Naive B cell (primary cell): ENCODE data around the gene EMD. TPM values are rescaled to one million over a fixed set of nuclear protein-coding genes. Genes with fewer than 3 reads are reported as not detected.

ENCODE experiments used
- ATAC-seq, 2 donors: fragments of 150-1000 bp; cut with Tn5 transposase; 2 replicates each; pipeline ENCODE4 v1.10.0; 2021; ENCODE audit warnings: low read depth in 2 of 2, mild to moderate bottlenecking in 2 of 2, moderate library complexity in 2 of 2
- DNase-seq: peaks from one replicate; pipeline ENCODE4 v3.0.0; 2022
- H3K27ac Mint-ChIP-seq, 6 donors: one replicate each; pipeline ENCODE4 v1.8.0; 2020 to 2022; ENCODE audit warnings: mild to moderate bottlenecking in 6 of 6, mixed read lengths in 6 of 6, moderate library complexity in 5 of 6, inconsistent platforms in 2 of 6
- H3K27me3 Mint-ChIP-seq, 3 donors: one replicate each; pipeline ENCODE4 v1.8.0; 2021 to 2022; ENCODE audit warnings: mixed read lengths in 3 of 3, mild to moderate bottlenecking in 1 of 3
- H3K36me3 Mint-ChIP-seq, 2 donors: one replicate each; pipeline ENCODE4 v1.8.0; 2020 to 2022; ENCODE audit warnings: mixed read lengths in 2 of 2, inconsistent platforms in 1 of 2, mild to moderate bottlenecking in 1 of 2
- H3K4me1 Mint-ChIP-seq, 3 donors: one replicate each; pipeline ENCODE4 v1.8.0; 2020 to 2022; ENCODE audit warnings: mixed read lengths in 3 of 3, inconsistent platforms in 1 of 3, mild to moderate bottlenecking in 1 of 3, moderate library complexity in 1 of 3
- H3K4me3 Mint-ChIP-seq, 8 donors: one replicate each; pipeline ENCODE4 v1.8.0; 2020 to 2022; ENCODE audit warnings: mild to moderate bottlenecking in 8 of 8, mixed read lengths in 8 of 8, moderate library complexity in 8 of 8, inconsistent platforms in 2 of 8
- H3K9me3 Mint-ChIP-seq, 7 donors: one replicate each; pipeline ENCODE4 v1.8.0; 2020 to 2022; ENCODE audit warnings: mixed read lengths in 7 of 7, mild to moderate bottlenecking in 5 of 7, inconsistent platforms in 2 of 7, moderate library complexity in 1 of 7
- polyA plus RNA-seq, 6 donors: library from polyadenylated mRNA; unstranded; fragments of 300-500 nt; fragmentation: Illumina TruSeq; gene quantifications; one replicate each; pipeline ENCODE4 v1.2.3, GENCODE V29; 2021; ENCODE audit warnings: low read depth in 6 of 6

EMD gene
- polyA plus RNA-seq, 6 donors from 2014 or later: 25.0 to 29.6 (median 27.2) TPM

GRCh38 chrX:154359362-154360154, 19.5 kb upstream of the EMD start:
- ATAC-seq (no peak), DNase-seq (no peak)
- H3K36me3 Mint-ChIP-seq: no peaks in the 10 kb centered on the region
- H3K27me3 Mint-ChIP-seq: no peaks in the 10 kb centered on the region
- H3K4me1 Mint-ChIP-seq: peaks cover 0 to 4% (median 0%) of the 10 kb centered on the region in 3 donors
- peak overlapping the region in 1 of 6 donors; percentile 41 for H3K27ac Mint-ChIP-seq
- no peaks in the 10 kb centered on the region for H3K9me3 Mint-ChIP-seq
- H3K4me3 Mint-ChIP-seq: no peak overlapping the region

GRCh38 chrX:154360155-154360713, 18.9 kb upstream of the EMD start:
- Mint-ChIP-seq H3K27me3 (no peaks in the 10 kb centered on the region), H3K4me3 (no peak overlapping the region), H3K4me1 (peaks cover 0 to 4% (median 0%) of the 10 kb centered on the region in 3 donors), H3K27ac (no peak overlapping the region), H3K9me3 (no peaks in the 10 kb centered on the region), H3K36me3 (no peaks in the 10 kb centered on the region)
- DNase-seq (no peak), ATAC-seq (no peak)

- Mint-ChIP-seq H3K27ac (no peak overlapping the region), H3K27me3 (no peaks in the 10 kb centered on the region), H3K9me3 (no peaks in the 10 kb centered on the region), H3K36me3 (no peaks in the 10 kb centered on the region), H3K4me3 (no peak overlapping the region), H3K4me1 (peaks cover 0 to 5% (median 4%) of the 10 kb centered on the region in 3 donors)
- ATAC-seq (no peak), DNase-seq (no peak)
Observed at GRCh38 chrX:154362085-154362742, 16.9 kb upstream of the EMD start.

- H3K27me3 Mint-ChIP-seq: no peaks in the 10 kb centered on the region
- ATAC-seq: no peak
- H3K27ac Mint-ChIP-seq: peak overlapping the region in 2 of 6 donors; percentile 69 to 81
- H3K36me3 Mint-ChIP-seq: no peaks in the 10 kb centered on the region
- H3K9me3 Mint-ChIP-seq: no peaks in the 10 kb centered on the region
- no peak for DNase-seq
- H3K4me3 Mint-ChIP-seq: peak overlapping the region in 1 of 8 donors; percentile 22
- H3K4me1 Mint-ChIP-seq: peaks cover 5 to 13% (median 7%) of the 10 kb centered on the region in 3 donors
Observed at GRCh38 chrX:154363706-154364439, 15.2 kb upstream of the EMD start.

GRCh38 chrX:154365052-154365600, 14.0 kb upstream of the EMD start:
- Mint-ChIP-seq H3K9me3 (no peaks in the 10 kb centered on the region), H3K27ac (peak overlapping the region in 2 of 6 donors; percentile 14 to 19), H3K27me3 (no peaks in the 10 kb centered on the region), H3K4me1 (peaks cover 5 to 15% (median 13%) of the 10 kb centered on the region in 3 donors), H3K4me3 (peak overlapping the region in 1 of 8 donors; percentile 18), H3K36me3 (no peaks in the 10 kb centered on the region)
- DNase-seq: no peak
- no peak for ATAC-seq

DNA sequence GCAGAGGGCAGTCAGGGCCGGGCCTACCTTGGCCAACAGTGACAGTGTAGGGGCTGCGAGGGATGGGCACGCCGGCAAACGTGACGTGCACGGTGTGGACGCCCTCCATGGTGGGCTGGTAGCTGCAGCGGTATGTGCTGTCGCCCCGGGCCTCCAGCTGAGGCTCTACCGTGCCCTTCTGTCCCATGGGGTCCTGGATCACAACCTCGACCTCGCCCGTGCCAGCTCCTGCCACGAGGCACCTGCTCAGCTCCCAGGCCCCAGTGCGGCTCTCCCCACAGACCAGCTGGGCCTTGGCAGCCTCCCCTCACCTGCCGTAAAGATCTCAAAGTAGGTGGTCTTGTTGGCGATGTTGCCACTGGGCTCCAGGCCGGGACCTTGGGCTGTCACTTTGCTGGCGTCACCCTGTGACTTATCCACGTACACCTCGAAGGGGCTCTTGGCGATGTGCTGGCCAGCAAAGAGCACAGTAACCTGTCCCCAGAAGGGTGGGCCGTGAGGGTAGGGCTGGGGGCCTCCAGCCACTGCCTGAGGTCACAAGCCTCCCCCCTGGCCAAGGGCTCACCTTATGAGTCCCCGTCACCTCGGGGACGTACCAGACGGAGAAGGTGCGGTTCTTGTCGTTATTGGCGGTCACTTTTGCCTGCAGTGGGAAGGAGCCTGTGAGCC, 13.0 kb upstream of the EMD start:
- no peak for DNase-seq
- ATAC-seq: no peak
- peaks cover 5 to 15% (median 13%) of the 10 kb centered on the region in 3 donors for H3K4me1 Mint-ChIP-seq
- H3K27ac Mint-ChIP-seq: no peak overlapping the region
- no peaks in the 10 kb centered on the region for H3K27me3 Mint-ChIP-seq
- H3K9me3 Mint-ChIP-seq: no peaks in the 10 kb centered on the region
- H3K4me3 Mint-ChIP-seq: peak overlapping the region in 1 of 8 donors; percentile 47
- no peaks in the 10 kb centered on the region for H3K36me3 Mint-ChIP-seq

GRCh38 chrX:154366666-154367055, 12.4 kb upstream of the EMD start:
- no peak for DNase-seq
- Mint-ChIP-seq H3K4me1 (peaks cover 5 to 15% (median 13%) of the 10 kb centered on the region in 3 donors), H3K27ac (peak overlapping the region in 3 of 6 donors; percentile 33 to 84 (median 41)), H3K9me3 (no peaks in the 10 kb centered on the region), H3K4me3 (no peak overlapping the region), H3K27me3 (no peaks in the 10 kb centered on the region), H3K36me3 (no peaks in the 10 kb centered on the region)
- no peak for ATAC-seq

DNA sequence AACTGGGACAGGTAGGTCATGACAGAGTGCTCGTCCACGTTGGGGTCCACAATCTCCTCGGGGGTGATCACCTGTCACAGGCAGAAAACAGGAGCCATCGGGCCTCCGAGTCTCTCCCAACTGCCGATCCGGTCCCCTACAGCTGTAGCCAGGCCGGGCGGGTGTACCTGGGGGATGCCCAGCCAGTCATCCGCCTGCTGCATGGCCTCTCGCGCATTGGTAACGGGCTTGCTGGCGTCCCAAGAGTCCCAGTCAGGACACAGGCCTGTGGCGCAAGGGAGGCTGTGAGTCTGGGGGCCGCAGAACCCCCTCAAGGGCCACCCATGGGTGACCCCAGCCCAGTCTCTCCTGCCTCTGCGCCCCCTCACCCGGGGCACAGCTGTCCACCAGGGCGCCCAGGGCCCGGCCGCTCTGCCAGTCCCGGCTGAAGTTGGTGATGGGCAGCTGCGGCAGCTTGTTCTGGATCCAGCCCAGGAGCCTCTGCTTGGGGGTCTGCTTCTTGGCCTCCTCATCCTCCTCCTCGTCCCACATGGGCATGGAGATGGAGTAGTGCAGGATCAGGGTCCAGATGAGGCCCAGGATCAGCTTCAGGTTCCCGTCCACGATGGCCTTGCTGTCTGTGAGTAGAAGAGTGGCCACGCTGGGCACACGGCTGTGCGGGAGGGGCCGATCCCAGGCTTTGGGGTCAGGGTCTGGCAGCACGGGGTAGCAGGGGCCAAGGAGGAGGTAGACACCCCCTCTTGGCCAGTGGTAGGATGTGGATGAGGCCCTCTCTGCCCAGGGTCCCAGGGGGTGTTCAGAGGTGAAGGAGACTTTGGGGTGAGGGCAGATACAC, 11.4 kb upstream of the EMD start:
- no peaks in the 10 kb centered on the region for H3K9me3 Mint-ChIP-seq
- no peaks in the 10 kb centered on the region for H3K36me3 Mint-ChIP-seq
- peaks cover 5 to 18% (median 15%) of the 10 kb centered on the region in 3 donors for H3K4me1 Mint-ChIP-seq
- H3K27me3 Mint-ChIP-seq: no peaks in the 10 kb centered on the region
- ATAC-seq (no peak), DNase-seq (no peak)
- H3K27ac Mint-ChIP-seq: peak overlapping the region; percentile 41 to 93 (median 93)
- H3K4me3 Mint-ChIP-seq: peak overlapping the region in 7 of 8 donors; percentile 79 to 88 (median 83)

DNA sequence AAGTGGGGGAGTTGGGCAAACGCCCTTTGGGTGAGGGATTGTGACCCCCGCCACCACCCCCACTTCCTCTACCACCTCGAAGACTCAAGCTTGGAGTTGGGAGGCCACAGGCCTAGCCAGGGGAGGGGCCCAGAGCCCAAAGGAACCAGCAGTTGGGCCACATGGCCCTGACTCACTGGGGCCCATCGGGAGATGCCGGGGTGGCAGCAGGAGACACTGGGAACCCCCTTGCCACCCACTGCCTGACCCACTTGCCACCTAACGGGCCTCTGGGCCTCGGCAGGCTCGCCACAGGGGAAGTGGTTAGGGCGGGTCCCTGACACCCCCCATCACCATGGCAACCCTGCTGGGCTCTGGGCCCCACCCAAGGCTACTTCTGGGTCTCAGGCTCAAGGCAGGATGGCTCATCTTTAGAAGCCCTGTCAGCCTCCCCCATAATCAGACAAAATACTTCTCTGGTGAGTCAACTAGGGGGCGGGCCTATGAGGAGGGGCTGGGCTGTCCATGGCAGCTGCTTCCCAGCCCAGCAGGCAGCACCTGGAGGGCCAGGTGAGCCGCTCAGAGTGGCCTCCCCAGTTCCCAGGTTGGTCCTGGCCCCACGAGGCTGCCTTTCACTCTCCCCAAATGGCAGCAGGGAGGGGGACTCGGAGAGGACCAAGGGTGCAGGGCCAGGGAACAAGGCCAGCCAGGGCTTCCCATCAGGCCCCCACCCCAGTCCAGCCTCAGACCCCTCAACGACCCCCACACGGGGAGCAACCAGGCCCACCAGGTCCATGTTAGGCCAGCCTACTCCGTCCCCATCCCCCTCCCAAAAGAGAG, 10.3 kb upstream of the EMD start:
- Mint-ChIP-seq H3K27me3 (no peaks in the 10 kb centered on the region), H3K36me3 (no peaks in the 10 kb centered on the region), H3K27ac (peak overlapping the region; percentile 69 to 96 (median 93)), H3K4me1 (peaks cover 5 to 22% (median 21%) of the 10 kb centered on the region in 3 donors), H3K4me3 (peak overlapping the region; percentile 79 to 99 (median 84)), H3K9me3 (no peaks in the 10 kb centered on the region)
- ATAC-seq (peak; percentile 68 to 69), DNase-seq (peak; percentile 90)

- ATAC-seq: no peak
- H3K4me3 Mint-ChIP-seq: peak overlapping the region; percentile 82 to 99 (median 90)
- peak; percentile 45 for DNase-seq
- H3K27ac Mint-ChIP-seq: peak overlapping the region; percentile 51 to 97 (median 95)
- H3K27me3 Mint-ChIP-seq: no peaks in the 10 kb centered on the region
- no peaks in the 10 kb centered on the region for H3K9me3 Mint-ChIP-seq
- no peaks in the 10 kb centered on the region for H3K36me3 Mint-ChIP-seq
- peaks cover 5 to 22% (median 21%) of the 10 kb centered on the region in 3 donors for H3K4me1 Mint-ChIP-seq
Observed at GRCh38 chrX:154369449-154370299, 9.4 kb upstream of the EMD start.
